ENCODE data around the gene TRAIP. TPM values are rescaled to one million over a fixed set of nuclear protein-coding genes. Genes with fewer than 3 reads are reported as not detected.

The TRAIP gene
- total RNA-seq, 1 donor from 2014 or later: 27.9 TPM

DNA sequence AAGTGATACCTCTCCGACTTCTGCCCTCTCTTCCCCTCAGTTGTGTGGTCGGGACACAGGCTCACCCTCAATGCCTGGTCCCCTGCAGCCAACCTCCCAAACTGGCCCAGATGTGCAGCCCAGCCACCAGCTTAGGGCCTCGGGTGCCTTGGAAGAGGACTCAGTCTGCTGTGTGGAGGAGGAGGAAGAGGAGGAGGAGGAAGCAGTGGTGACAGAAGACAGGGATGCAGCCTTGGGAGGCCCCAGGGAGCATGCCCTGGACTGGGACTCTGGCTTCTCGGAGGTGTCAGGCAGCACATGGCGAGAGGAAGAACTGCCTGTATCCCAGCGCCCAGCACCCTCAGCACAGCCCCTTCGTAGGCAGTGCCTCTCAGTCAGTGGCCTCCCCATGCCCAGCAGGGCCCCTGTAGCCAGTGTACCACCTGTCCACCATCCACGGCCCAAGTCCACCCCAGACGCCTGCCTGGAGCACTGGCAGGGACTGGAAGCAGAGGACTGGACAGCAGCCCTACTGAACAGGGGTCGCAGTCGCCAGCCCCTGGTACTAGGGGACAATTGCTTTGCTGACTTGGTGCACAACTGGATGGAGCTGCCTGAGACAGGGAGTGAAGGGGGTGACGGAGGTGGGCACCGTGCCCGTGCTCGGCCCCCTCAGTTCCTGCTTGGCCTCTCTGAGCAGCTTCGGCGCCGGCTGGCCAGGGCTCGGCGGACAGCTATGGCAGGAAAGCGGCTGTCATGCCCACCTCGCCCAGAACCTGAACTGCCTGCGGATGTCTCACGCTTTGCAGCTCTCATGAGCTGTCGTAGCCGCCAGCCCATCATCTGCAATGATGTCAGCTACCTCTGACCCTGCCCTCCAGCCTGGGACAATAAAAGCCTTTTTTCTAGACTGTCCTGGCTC lies 52.0 kb downstream of the TRAIP start:
- Mint-ChIP-seq H3K36me3 (ENCODE audit: low read depth) (peaks cover 9% of the 10 kb centered on the region), H3K4me1 (ENCODE audit: low read depth) (peaks cover 27% of the 10 kb centered on the region), H3K27ac (no peak overlapping the region), H3K9me3 (no peaks in the 10 kb centered on the region), H3K27me3 (ENCODE audit: insufficient read depth) (peaks cover 7% of the 10 kb centered on the region), H3K4me3 (peak overlapping the region; percentile 77)
- no peak for DNase-seq (ENCODE audit: low spot score)
- intact Hi-C loops (cut with micrococcal nuclease): no loop called here

DNA sequence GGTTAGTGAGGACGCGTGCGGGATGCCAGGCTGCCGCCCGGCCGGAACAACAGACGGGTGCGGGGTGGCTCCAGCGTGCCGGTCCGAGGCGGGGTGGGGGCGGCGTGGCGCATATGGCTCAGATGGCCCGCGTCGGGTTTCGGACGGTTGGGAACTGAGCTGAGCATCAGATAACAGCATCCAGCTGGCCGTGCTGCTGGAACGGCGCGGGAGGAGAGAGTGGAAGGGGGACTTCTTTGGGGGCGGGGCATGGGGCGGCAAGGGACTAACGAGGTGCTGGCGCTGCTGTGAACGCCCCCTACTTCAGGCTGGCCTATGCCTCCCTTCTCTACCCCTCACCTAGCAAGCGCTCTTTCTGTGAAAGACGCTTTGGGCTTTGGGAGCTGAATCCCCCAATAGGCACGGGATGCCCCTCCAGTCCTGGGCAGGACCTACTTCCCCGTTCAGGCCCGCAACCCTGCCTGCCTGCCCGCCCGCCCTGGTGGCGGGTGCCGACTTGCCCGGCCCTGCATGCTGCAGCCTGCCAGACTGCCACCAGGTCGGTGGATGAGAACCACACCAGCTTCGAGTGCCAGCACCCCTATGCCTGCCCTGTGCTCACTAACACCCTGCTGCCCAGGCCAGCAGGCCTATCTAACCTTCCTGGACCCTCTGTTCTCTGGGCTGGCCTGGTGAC lies 52.8 kb downstream of the TRAIP start:
- Mint-ChIP-seq H3K27ac (no peak overlapping the region), H3K9me3 (no peaks in the 10 kb centered on the region), H3K27me3 (ENCODE audit: insufficient read depth) (peaks cover 10% of the 10 kb centered on the region), H3K4me1 (ENCODE audit: low read depth) (peaks cover 27% of the 10 kb centered on the region), H3K36me3 (ENCODE audit: low read depth) (peaks cover 8% of the 10 kb centered on the region), H3K4me3 (peak overlapping the region; percentile 77)
- no peak for DNase-seq (ENCODE audit: low spot score)
- intact Hi-C loops (cut with micrococcal nuclease): loop anchor here (1.0 to 2.0 kb wide), 5 partner anchors 10 to 285 kb away; partner anchors contain the start of genes MON1A, RBM5 and UBA7

DNA sequence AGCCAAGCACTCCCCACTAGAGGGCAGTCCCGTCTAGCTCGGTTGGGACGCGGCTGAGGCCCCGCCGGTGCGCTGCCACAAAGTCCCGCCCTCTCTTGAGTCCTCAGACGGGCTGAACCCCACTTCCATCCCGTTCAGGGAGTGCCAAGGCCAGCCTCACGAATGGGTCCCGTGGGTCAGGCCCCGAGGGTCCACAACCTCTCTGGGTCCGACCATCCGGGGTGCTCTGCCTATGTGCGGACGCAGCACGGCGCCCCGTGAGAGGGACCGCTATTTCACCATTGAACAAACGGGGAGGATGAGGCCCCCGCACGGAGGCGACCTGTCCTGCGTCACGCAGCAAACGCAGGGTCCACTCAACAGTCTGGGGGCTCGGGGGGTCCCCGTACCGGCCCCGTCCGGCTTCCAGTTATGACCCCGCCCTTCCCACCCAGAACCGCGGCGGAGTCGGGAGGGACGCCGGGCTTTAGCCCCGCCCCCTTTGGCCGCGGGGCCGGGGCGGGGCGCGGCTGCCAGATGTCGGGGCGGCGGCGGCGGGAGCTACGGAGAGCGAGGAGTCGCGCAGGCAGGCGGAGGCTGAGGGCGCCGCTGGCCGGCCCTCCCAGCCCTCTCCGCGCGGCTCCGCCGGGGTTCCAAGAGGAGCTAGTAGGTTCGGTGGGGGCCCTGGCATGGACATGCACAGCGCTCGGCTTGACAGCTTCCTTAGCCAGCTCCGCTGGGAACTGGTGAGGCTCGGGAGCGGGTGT lies 53.5 kb downstream of the TRAIP start, which contains the start of gene INKA1:
INKA1 (plus strand) TSS at position 543 of the 746 bp plus-strand sequence; CDS start at position 675, 132 bp downstream.
- H3K36me3 Mint-ChIP-seq (ENCODE audit: low read depth): peaks cover 8% of the 10 kb centered on the region
- peak within 1 kb of the TSS; percentile 84 for H3K4me3 Mint-ChIP-seq
- intact Hi-C loops (cut with micrococcal nuclease): loop anchor here (1.0 to 2.0 kb wide), 9 partner anchors 10 to 285 kb away; partner anchors contain the start of genes IP6K1, MON1A, RBM5 and TRAIP
- H3K9me3 Mint-ChIP-seq: no peaks in the 10 kb centered on the region
- peaks cover 10% of the 10 kb centered on the region for H3K27me3 Mint-ChIP-seq (ENCODE audit: insufficient read depth)
- DNase-seq (ENCODE audit: low spot score): peak; percentile 82
- H3K27ac Mint-ChIP-seq: peak within 1 kb of the TSS; percentile 70
- H3K4me1 Mint-ChIP-seq (ENCODE audit: low read depth): peaks cover 23% of the 10 kb centered on the region

DNA sequence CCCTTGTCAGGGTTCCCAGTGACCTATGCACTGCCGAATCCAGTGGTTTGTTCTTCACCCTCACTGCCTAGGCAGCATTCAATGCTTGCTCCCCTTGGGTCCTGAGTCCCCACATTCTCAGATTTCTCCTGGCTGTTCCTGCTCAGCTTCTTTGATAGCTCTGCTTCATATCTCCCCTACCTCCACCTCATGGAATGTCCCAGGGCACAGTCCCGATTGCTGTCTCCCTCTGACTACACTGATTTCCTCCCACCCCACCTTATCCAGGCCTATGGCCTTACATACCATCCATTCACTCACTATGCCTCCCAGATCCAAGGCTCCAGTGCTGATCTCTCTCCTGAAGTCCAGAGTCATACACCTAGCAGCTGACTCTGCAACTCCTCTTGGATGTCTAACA lies 55.2 kb downstream of the TRAIP start:
- H3K27ac Mint-ChIP-seq: no peak overlapping the region
- peaks cover 7% of the 10 kb centered on the region for H3K4me1 Mint-ChIP-seq (ENCODE audit: low read depth)
- H3K36me3 Mint-ChIP-seq (ENCODE audit: low read depth): peaks cover 5% of the 10 kb centered on the region
- H3K4me3 Mint-ChIP-seq: no peak overlapping the region
- no peak for DNase-seq (ENCODE audit: low spot score)
- no peaks in the 10 kb centered on the region for H3K9me3 Mint-ChIP-seq
- H3K27me3 Mint-ChIP-seq (ENCODE audit: insufficient read depth): peaks cover 10% of the 10 kb centered on the region
- intact Hi-C loops (cut with micrococcal nuclease): no loop called here

DNA sequence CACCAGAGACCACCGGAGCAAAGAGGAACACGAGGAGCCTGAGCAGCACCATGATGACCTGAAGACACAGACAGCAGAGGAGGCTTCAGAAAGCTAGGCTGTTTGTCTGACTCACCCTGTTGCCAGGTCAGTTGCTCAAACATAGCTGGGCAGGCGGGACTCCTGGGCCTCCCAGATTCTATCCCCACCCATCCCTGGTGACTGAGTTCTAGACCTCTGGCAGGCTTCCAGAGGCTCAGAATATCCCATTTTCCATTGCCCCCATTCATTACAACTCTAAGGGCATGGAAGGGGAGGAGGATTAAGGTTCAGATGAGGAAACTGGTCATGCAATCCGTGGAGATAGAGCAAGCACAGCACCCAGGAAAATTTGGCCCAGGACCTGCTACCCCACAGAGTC lies 56.6 kb downstream of the TRAIP start, which contains the start of gene CDHR4:
CDHR4 (minus strand) TSS at position 113 of the 400 bp plus-strand sequence; CDS start at position 52, 61 bp downstream.
- Mint-ChIP-seq H3K27ac (no peak within 1 kb of the TSS), H3K27me3 (ENCODE audit: insufficient read depth) (peaks cover 10% of the 10 kb centered on the region), H3K9me3 (no peaks in the 10 kb centered on the region), H3K36me3 (ENCODE audit: low read depth) (no peaks in the 10 kb centered on the region), H3K4me3 (no peak within 1 kb of the TSS), H3K4me1 (ENCODE audit: low read depth) (no peaks in the 10 kb centered on the region)
- intact Hi-C loops (cut with micrococcal nuclease): no loop called here
- DNase-seq (ENCODE audit: low spot score): no peak

DNA sequence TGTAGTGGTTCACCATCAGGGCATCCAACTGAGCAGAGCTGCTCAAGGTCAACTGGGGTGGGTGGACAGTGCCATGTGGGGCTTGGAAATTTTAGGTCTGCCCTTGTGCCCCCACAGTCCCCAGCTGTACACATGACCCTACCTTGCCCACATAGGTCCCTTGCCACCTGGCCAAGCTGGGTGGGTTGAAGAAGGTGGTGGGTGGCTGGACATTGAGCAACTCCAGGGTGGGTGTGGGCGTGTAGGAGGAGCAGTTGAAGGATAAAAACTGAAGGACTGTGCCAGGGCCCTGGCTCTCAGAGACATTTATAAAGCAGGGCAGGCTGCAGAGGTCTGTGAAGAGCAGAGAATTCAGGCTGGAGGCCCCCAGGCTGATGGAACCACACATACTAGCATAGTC lies 57.3 kb downstream of the TRAIP start:
- Mint-ChIP-seq H3K36me3 (ENCODE audit: low read depth) (no peaks in the 10 kb centered on the region), H3K4me1 (ENCODE audit: low read depth) (no peaks in the 10 kb centered on the region), H3K27me3 (ENCODE audit: insufficient read depth) (peaks cover 10% of the 10 kb centered on the region), H3K9me3 (no peaks in the 10 kb centered on the region), H3K27ac (no peak overlapping the region), H3K4me3 (no peak overlapping the region)
- DNase-seq (ENCODE audit: low spot score): no peak
- intact Hi-C loops (cut with micrococcal nuclease): no loop called here

DNA sequence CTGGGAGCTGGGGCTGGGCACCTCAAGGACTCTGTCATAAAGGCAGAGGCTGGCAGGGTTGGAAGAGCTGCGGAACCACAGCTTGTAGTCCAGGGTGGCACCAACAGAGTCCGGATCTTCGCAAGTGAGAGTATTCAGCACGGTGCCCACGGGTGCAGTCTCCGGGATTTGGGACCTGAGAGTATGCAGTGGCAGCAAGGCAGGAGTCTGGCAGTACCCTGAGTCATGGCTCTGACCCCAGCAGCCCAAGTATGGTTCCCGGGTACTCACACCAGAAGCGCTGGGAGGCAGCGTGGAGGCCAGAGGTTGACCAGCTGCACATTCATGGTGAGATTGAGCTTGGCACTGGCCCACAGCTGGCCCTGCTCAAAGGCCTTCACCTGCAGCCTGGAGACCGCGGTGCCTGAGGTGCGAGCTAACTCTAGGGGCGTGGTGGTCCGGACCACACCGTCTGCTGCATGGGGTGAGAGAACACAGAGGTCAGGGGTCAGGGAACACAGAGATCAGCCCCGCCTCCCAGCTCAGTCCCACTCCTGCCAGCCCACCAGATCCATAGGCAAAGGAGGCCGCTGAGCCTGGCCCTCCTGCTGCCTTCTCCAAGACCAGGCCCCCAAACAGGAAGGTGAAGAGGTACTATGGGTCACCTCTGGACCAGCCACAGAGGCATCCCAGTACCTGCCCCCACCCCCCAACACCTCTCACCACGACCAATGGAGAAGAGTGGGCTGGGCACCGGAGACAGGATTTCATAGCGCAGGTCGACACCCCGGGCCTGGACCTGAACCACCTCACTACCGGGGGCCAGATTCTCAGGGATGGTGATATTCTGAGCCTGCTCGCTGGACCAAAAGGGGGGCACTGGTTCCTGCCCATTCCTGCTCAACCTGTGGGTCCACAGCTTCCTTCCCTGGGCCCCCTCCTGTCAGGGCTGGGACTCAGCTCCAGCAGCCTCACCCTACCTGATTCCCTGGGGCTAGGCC lies 61.1 kb downstream of the TRAIP start:
- Mint-ChIP-seq H3K27ac (no peak overlapping the region), H3K36me3 (ENCODE audit: low read depth) (no peaks in the 10 kb centered on the region), H3K4me1 (ENCODE audit: low read depth) (peaks cover 2% of the 10 kb centered on the region), H3K9me3 (no peaks in the 10 kb centered on the region), H3K27me3 (ENCODE audit: insufficient read depth) (peaks cover 13% of the 10 kb centered on the region), H3K4me3 (no peak overlapping the region)
- no peak for DNase-seq (ENCODE audit: low spot score)
- intact Hi-C loops (cut with micrococcal nuclease): no loop called here

DNA sequence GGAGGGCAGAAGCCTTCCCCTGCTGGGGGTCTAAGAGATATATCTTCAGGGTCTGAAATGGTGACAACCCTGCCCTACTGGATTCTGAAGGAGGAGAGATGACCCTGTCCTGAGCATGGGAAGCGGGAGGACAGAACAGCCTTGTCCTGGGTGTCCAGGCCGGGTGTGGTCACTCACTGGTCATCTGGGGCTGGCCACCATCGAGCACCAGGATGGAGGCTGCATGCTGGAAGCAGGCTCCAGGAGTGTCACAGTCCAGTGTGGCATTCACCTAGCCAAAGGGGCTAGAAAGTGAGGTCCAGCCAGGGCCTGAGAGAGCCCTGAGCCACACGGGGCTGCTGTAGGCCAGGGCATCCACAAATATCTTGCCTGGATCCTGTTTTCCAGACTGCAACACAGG lies 61.9 kb downstream of the TRAIP start:
- Mint-ChIP-seq H3K9me3 (no peaks in the 10 kb centered on the region), H3K27ac (no peak overlapping the region), H3K27me3 (ENCODE audit: insufficient read depth) (peaks cover 12% of the 10 kb centered on the region), H3K36me3 (ENCODE audit: low read depth) (no peaks in the 10 kb centered on the region), H3K4me3 (no peak overlapping the region), H3K4me1 (ENCODE audit: low read depth) (peaks cover 5% of the 10 kb centered on the region)
- intact Hi-C loops (cut with micrococcal nuclease): no loop called here
- DNase-seq (ENCODE audit: low spot score): no peak

DNA sequence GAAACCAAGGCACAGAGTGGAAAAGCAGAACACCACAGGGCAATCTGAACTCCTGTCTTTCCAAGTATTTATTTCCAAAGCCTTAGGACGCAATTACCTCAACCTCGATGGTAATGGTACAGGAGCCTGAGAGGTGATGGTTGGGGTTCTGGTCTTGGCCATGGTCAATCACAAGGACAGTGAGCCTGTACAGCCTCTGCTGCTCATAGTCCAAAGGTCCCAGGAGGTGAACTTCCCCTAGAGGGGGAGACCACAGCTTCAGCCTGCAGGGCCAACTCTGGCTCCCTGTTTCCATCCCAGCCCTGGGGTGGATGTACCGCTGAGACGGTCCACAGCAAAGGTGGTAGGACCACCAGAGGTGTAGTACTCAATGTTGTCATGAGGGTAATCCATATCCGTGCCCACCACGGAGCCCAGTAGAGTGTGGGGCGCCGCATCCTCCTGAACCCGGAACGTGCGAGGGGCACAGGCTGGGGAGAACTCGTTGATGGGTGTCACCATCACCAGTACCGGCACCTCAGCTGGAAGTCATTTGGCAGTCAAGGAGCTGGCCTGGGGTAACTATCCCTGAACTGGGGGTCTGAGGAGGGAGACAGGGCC lies 62.8 kb downstream of the TRAIP start:
- no peak for DNase-seq (ENCODE audit: low spot score)
- Mint-ChIP-seq H3K27me3 (ENCODE audit: insufficient read depth) (peaks cover 8% of the 10 kb centered on the region), H3K9me3 (no peaks in the 10 kb centered on the region), H3K27ac (no peak overlapping the region), H3K4me1 (ENCODE audit: low read depth) (peaks cover 5% of the 10 kb centered on the region), H3K4me3 (no peak overlapping the region), H3K36me3 (ENCODE audit: low read depth) (no peaks in the 10 kb centered on the region)
- intact Hi-C loops (cut with micrococcal nuclease): no loop called here

DNA sequence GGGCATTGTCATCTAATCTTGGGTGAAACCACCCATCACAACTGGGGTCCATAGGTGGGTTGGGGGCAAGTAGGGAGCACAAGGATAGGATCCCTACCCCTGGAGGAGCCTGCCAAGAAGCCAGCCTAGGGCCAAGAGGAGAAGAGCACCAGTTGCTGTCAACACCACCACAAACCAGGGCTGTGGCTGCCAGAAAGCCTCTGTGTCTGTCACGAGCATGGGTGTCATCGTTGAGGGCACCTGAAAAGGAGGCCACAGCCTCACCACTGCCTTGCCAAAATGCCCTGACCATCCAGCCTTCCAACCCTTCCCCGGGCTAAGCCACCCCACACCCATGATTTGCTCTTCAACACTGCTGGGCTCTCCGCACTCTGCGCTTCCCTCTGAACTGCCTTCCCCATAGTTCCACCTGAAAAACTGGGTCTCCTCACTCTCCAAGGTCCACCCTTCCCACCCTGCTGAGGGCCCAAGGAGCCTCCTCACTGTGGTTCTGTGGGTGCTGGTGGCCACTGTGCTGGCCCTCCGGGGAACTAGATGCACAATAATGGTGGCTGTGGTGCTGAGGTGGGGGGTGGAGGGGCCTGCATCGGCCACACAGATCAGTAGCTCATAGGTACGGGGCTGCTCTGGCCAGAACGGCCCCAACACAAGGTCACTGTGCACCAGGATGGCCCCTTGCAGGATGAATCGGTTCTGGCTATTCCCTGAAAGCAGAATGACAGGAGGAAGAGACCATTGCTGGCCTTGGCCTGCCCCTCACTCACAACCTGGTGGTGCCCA lies 63.8 kb downstream of the TRAIP start:
- Mint-ChIP-seq H3K4me1 (ENCODE audit: low read depth) (peaks cover 5% of the 10 kb centered on the region), H3K9me3 (no peaks in the 10 kb centered on the region), H3K36me3 (ENCODE audit: low read depth) (no peaks in the 10 kb centered on the region), H3K27ac (no peak overlapping the region), H3K27me3 (ENCODE audit: insufficient read depth) (peaks cover 8% of the 10 kb centered on the region), H3K4me3 (no peak overlapping the region)
- intact Hi-C loops (cut with micrococcal nuclease): no loop called here
- DNase-seq (ENCODE audit: low spot score): no peak

DNA sequence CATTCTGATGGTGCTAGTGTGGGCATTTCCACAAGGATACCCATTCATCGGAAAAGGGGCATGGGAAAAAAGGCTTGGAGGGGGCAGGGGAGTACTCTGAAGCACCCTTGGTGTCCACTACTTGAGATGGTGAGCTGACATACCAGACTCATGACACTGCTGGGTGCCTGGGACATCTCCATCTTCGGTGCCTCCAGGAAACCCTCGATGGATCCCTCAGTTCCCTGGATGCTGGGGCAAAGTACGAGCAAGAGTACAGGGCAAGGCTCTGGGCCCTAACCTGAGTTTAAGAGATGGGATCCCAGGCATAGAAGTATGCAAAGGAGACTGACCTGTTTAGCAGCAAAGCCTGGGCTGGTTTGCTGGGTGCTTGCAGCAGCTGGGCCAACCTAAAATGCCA lies 64.8 kb downstream of the TRAIP start:
- Mint-ChIP-seq H3K4me3 (no peak overlapping the region), H3K9me3 (no peaks in the 10 kb centered on the region), H3K36me3 (ENCODE audit: low read depth) (no peaks in the 10 kb centered on the region), H3K4me1 (ENCODE audit: low read depth) (peaks cover 14% of the 10 kb centered on the region), H3K27me3 (ENCODE audit: insufficient read depth) (peaks cover 8% of the 10 kb centered on the region), H3K27ac (no peak overlapping the region)
- no peak for DNase-seq (ENCODE audit: low spot score)
- intact Hi-C loops (cut with micrococcal nuclease): no loop called here

Data from activated T-helper 1 cell treated with anti-CD3 and anti-CD28 coated beads, Interleukin-12 subunit alpha, Interleukin-12 subunit beta, Interleukin-2, Interleukin-4 antibody, amounts not matched to agents 30 ng/mL and 10 ng/mL and 1 ng/mL, durations not matched to agents 14 hours and 24 hours and 36 hours (primary cell).